Heart right ventricle (tissue), 16 donors: Measurements from ENCODE around the gene TBCK. TPM values are rescaled to one million over a fixed set of nuclear protein-coding genes. Genes with fewer than 3 reads are reported as not detected.
A peak's percentile ranks its signal among the peaks of the same experiment; 100 is the strongest.

ENCODE experiments used
- ATAC-seq, 8 donors: fragments of 200-7000 bp; cut with Tn5 transposase; one replicate each; pipeline ENCODE4 v1.9.1; 2020; ENCODE audit warnings: mild to moderate bottlenecking in 8 of 8, moderate library complexity in 8 of 8, moderate number of reproducible peaks in 1 of 8
- DNase-seq, 2 donors: peaks; one replicate each; pipeline ENCODE4 v3.0.0-alpha.2; 2020
- H3K27ac ChIP-seq, 10 donors: fragments of 200-600 bp; sonication (generic) in 2 of 10; one replicate each; pipeline versions ENCODE4 v1.5.0 to v1.8.0; 2020 to 2022; ENCODE audit warnings: mild to moderate bottlenecking in 3 of 10
- H3K27me3 ChIP-seq, 7 donors: fragments of 200-600 bp; one replicate each; pipeline ENCODE4 v1.8.0; 2021 to 2022; ENCODE audit warnings: mild to moderate bottlenecking in 2 of 7
- H3K36me3 ChIP-seq, 9 donors: fragments of 200-600 bp; sonication (generic) in 1 of 9; one replicate each; pipeline versions ENCODE4 v1.5.0 to v1.8.0; 2020 to 2022; ENCODE audit warnings: mild to moderate bottlenecking in 2 of 9
- H3K4me1 ChIP-seq, 9 donors: fragments of 200-600 bp; sonication (generic) in 1 of 9; one replicate each; pipeline versions ENCODE4 v1.5.0 to v1.8.0; 2020 to 2022; ENCODE audit warnings: mild to moderate bottlenecking in 4 of 9
- H3K4me3 ChIP-seq, 10 donors: fragments of 200-600 bp; sonication (generic) in 2 of 10; one replicate each; pipeline versions ENCODE4 v1.5.0 to v1.8.0; 2020 to 2022; ENCODE audit warnings: mild to moderate bottlenecking in 7 of 10, moderate library complexity in 2 of 10
- H3K9me3 ChIP-seq, 11 donors: fragments of 200-600 bp in 10 of 11; sonication (generic) in 2 of 11; one replicate each; pipeline versions ENCODE4 v1.5.0 to v1.8.0; 2013 to 2022; ENCODE audit warnings: mild to moderate bottlenecking in 2 of 11, control low read depth in 1 of 11, moderate library complexity in 1 of 11
- CTCF ChIP-seq, 9 donors: fragments of 200-600 bp; sonication (generic) in 2 of 9; IDR thresholded peaks; one replicate each; pipeline versions ENCODE4 v1.5.0 to v1.8.0; 2021 to 2022; ENCODE audit warnings: antibody characterized with exemption in 9 of 9, mild to moderate bottlenecking in 5 of 9, moderate library complexity in 1 of 9
- WGBS, 2 donors: extraction: QIAGEN DNeasy Blood & Tissue Kit; methylation state at CpG; one replicate each; pipeline ENCODE4 v1.1.7; 2013; ENCODE audit warnings: inconsistent platforms in 1 of 2; 5-methylcytosine and 5-hydroxymethylcytosine counted together
- intact Hi-C, 10 donors: fragments of 100-400 bp; cut with DNase I; formaldehyde crosslinking; loops; one replicate each; pipeline versions ENCODE4 v1.11.1 to v1.14.2; 2022
- polyA plus RNA-seq, 2 donors: library from polyadenylated mRNA; stranded (reverse); fragments of 200-250 nt; gene quantifications; one replicate each; pipeline ENCODE4 v1.2.3, GENCODE V29; 2013
- total RNA-seq, 10 donors: library from RNA; stranded (reverse); fragmentation: NEBNext Ultra II Directional in 3 of 10; extraction: Animal tissue kit (Norgen Biotek cat#: 25700) in 3 of 10; gene quantifications; one replicate each; pipeline versions ENCODE4 v1.2.1 to v1.2.4, GENCODE V29; 2021 to 2023
- donor health status: Arrhythmogenic right ventricular cardiomyopathy.
- donor health status: ischemic (EF 13 %, LVEDD 7.1; RV severe dilation, severe dysfunction).
- donor health status: healthy with polysubstance abuse.
- donor health status: DM: no; HTN: yes; CAD: no.
- donor health status: DM: no; HTN: no; CAD: no.
- donor health status: ischemic (EF 25% LVEDD 6.9; RV normal size, moderate dysfunction).
- donor health status: ischemic (EF 25% LVEDD 5.7; RV mildly dilated, moderate dysfunction).
- donor health status: healthy.
- donor health status: DM: yes; HTN: yes; CAD: no.
- donor health status: Ischemic cardiomyopathy.
- donor health status: ischemic (EF 35%, LVEDD 5.7; RV mildly dilated, moderate dysfunction).
- donor health status: nonischemic (EF 11% LVEDD 7.7; RV severe dilation, severe dysfunction).
- donor health status: DM: yes; HTN: yes; CAD: no.
- donor health status: PGD.
- donor health status: ischemic (EF 29% LVEDD 5.4; RV normal size, mild dysfunction).
- donor health status: nonischemic (EF 23%, LVEDD 6.1; RV moderate dilation, normal function).

Gene TBCK
- total and polyA plus RNA-seq, 12 donors: 5.0 to 22.8 (median 17.4) TPM

- H3K9me3 ChIP-seq: peaks cover 0 to 3% (median 0%) of the 10 kb centered on the region in 11 donors
- H3K27ac ChIP-seq: no peak overlapping the region
- no peak for TF ChIP-seq CTCF (IDR thresholded peaks at IDR 0.05)
- 72 to 84% methylated on average over 2 of the region's 2 CpGs for WGBS, 2 donors
- DNase-seq: no peak
- peaks cover 0 to 5% (median 0%) of the 10 kb centered on the region in 9 donors for H3K4me1 ChIP-seq
- no peak for ATAC-seq
- no peak overlapping the region for H3K4me3 ChIP-seq
- no peaks in the 10 kb centered on the region for H3K27me3 ChIP-seq
- H3K36me3 ChIP-seq: peaks cover 0 to 76% (median 6%) of the 10 kb centered on the region in 9 donors
- intact Hi-C loops: no loop called here
These were observed 70.8 kb downstream of the TBCK start for GRCh38 chr4:106245176-106245575.

GRCh38 chr4:106240699-106241098, 75.3 kb downstream of the TBCK start:
- DNase-seq (no peak), ATAC-seq (no peak)
- Histone ChIP-seq H3K27me3 (no peaks in the 10 kb centered on the region), H3K36me3 (peaks cover 0 to 48% (median 0%) of the 10 kb centered on the region in 9 donors), H3K9me3 (peaks cover 0 to 3% (median 0%) of the 10 kb centered on the region in 11 donors), H3K4me1 (peaks cover 0 to 5% (median 0%) of the 10 kb centered on the region in 9 donors), H3K27ac (no peak overlapping the region), H3K4me3 (no peak overlapping the region)
- no peak for TF ChIP-seq CTCF (IDR thresholded peaks at IDR 0.05)
- intact Hi-C loops: no loop called here
- WGBS, 2 donors: 62 to 65% methylated on average over 1 of the region's 1 CpG

- H3K4me1 ChIP-seq: peaks cover 0 to 5% (median 0%) of the 10 kb centered on the region in 9 donors
- WGBS, 2 donors: 61 to 66% methylated on average over 2 of the region's 2 CpGs
- no peak overlapping the region for H3K4me3 ChIP-seq
- ATAC-seq (no peak), DNase-seq (peak in 1 of 2 donors; percentile 7)
- H3K27ac ChIP-seq: no peak overlapping the region
- intact Hi-C loops: no loop called here
- peaks cover 0 to 58% (median 8%) of the 10 kb centered on the region in 9 donors for H3K36me3 ChIP-seq
- TF ChIP-seq CTCF (IDR thresholded peaks at IDR 0.05): peak in 8 of 9 donors; percentile 20 to 63 (median 47)
- no peaks in the 10 kb centered on the region for H3K27me3 ChIP-seq
- H3K9me3 ChIP-seq: peaks cover 0 to 3% (median 0%) of the 10 kb centered on the region in 11 donors
These were observed 77.1 kb downstream of the TBCK start for GRCh38 chr4:106238820-106239420.

- no peak overlapping the region for H3K4me3 ChIP-seq
- no peak overlapping the region for H3K27ac ChIP-seq
- no peaks in the 10 kb centered on the region for H3K9me3 ChIP-seq
- no peak for ATAC-seq
- no peaks in the 10 kb centered on the region for H3K27me3 ChIP-seq
- TF ChIP-seq CTCF (IDR thresholded peaks at IDR 0.05): no peak
- intact Hi-C loops: no loop called here
- H3K36me3 ChIP-seq: peaks cover 0 to 100% (median 26%) of the 10 kb centered on the region in 9 donors
- no peak for DNase-seq
- H3K4me1 ChIP-seq: no peaks in the 10 kb centered on the region
These were observed 84.1 kb downstream of the TBCK start for GRCh38 chr4:106231931-106232330.
